ENCODE results near the gene KIAA1614.

Gene KIAA1614

GRCh38 chr1:180976191-180976590, 63.5 kb downstream of the KIAA1614 start:
- Histone ChIP-seq H3K79me2 (ENCODE audit: control insufficient read depth, insufficient read depth, low read length, unreplicated experiment) (no peaks in the 10 kb centered on the region), H3K27me3 (ENCODE audit: insufficient read depth, low read length) (no peaks in the 10 kb centered on the region), H2AFZ (ENCODE audit: low read length, unreplicated experiment) (no peak overlapping the region), H3K4me3 (ENCODE audit: low read depth, low read length) (no peak overlapping the region), H3K4me1 (ENCODE audit: control insufficient read depth, insufficient read depth, low read length, unreplicated experiment) (no peaks in the 10 kb centered on the region), H3K36me3 (ENCODE audit: insufficient read depth, low read length) (peaks cover 7% of the 10 kb centered on the region), H3K27ac (ENCODE audit: low read depth, low read length) (no peak overlapping the region)

- Histone ChIP-seq H3K27ac (ENCODE audit: low read depth, low read length) (no peak overlapping the region), H3K4me3 (ENCODE audit: low read depth, low read length) (no peak overlapping the region), H3K79me2 (ENCODE audit: control insufficient read depth, insufficient read depth, low read length, unreplicated experiment) (no peaks in the 10 kb centered on the region), H3K36me3 (ENCODE audit: insufficient read depth, low read length) (peaks cover 7% of the 10 kb centered on the region), H2AFZ (ENCODE audit: low read length, unreplicated experiment) (no peak overlapping the region), H3K4me1 (ENCODE audit: control insufficient read depth, insufficient read depth, low read length, unreplicated experiment) (no peaks in the 10 kb centered on the region), H3K27me3 (ENCODE audit: insufficient read depth, low read length) (no peaks in the 10 kb centered on the region)
Measured at GRCh38 chr1:180976732-180977357, 64.1 kb downstream of the KIAA1614 start.

- no peak overlapping the region for H3K4me3 ChIP-seq (ENCODE audit: low read depth, low read length)
Measured at GRCh38 chr1:180981596-180982387, 69.1 kb downstream of the KIAA1614 start.

GRCh38 chr1:180982422-180982821, 69.7 kb downstream of the KIAA1614 start:
- peaks cover 15% of the 10 kb centered on the region for H3K36me3 ChIP-seq (ENCODE audit: insufficient read depth, low read length)
- H3K79me2 ChIP-seq (ENCODE audit: control insufficient read depth, insufficient read depth, low read length, unreplicated experiment), result no peaks in the 10 kb centered on the region
- H3K4me1 ChIP-seq (ENCODE audit: control insufficient read depth, insufficient read depth, low read length, unreplicated experiment), result no peaks in the 10 kb centered on the region
- H3K27ac ChIP-seq (ENCODE audit: low read depth, low read length), result no peak overlapping the region
- no peak overlapping the region for H2AFZ ChIP-seq (ENCODE audit: low read length, unreplicated experiment)
- no peaks in the 10 kb centered on the region for H3K27me3 ChIP-seq (ENCODE audit: insufficient read depth, low read length)
- no peak overlapping the region for H3K4me3 ChIP-seq (ENCODE audit: low read depth, low read length)

More at GRCh38 chr1:180981596-180982387, 69.1 kb downstream of the KIAA1614 start:
- Histone ChIP-seq H3K27ac (ENCODE audit: low read depth, low read length) (no peak overlapping the region), H2AFZ (ENCODE audit: low read length, unreplicated experiment) (no peak overlapping the region), H3K36me3 (ENCODE audit: insufficient read depth, low read length) (peaks cover 11% of the 10 kb centered on the region), H3K4me1 (ENCODE audit: control insufficient read depth, insufficient read depth, low read length, unreplicated experiment) (no peaks in the 10 kb centered on the region), H3K27me3 (ENCODE audit: insufficient read depth, low read length) (no peaks in the 10 kb centered on the region), H3K79me2 (ENCODE audit: control insufficient read depth, insufficient read depth, low read length, unreplicated experiment) (no peaks in the 10 kb centered on the region)

- no peaks in the 10 kb centered on the region for H3K79me2 ChIP-seq (ENCODE audit: control insufficient read depth, insufficient read depth, low read length, unreplicated experiment)
- no peak overlapping the region for H3K4me3 ChIP-seq (ENCODE audit: low read depth, low read length)
- H2AFZ ChIP-seq (ENCODE audit: low read length, unreplicated experiment), result no peak overlapping the region
- H3K4me1 ChIP-seq (ENCODE audit: control insufficient read depth, insufficient read depth, low read length, unreplicated experiment), result no peaks in the 10 kb centered on the region
- peaks cover 14% of the 10 kb centered on the region for H3K36me3 ChIP-seq (ENCODE audit: insufficient read depth, low read length)
- no peak overlapping the region for H3K27ac ChIP-seq (ENCODE audit: low read depth, low read length)
- no peaks in the 10 kb centered on the region for H3K27me3 ChIP-seq (ENCODE audit: insufficient read depth, low read length)
Measured at GRCh38 chr1:180988253-180988752, 75.6 kb downstream of the KIAA1614 start.

GRCh38 chr1:180994262-180994661, 81.6 kb downstream of the KIAA1614 start:
- Histone ChIP-seq H2AFZ (ENCODE audit: low read length, unreplicated experiment) (no peak overlapping the region), H3K27ac (ENCODE audit: low read depth, low read length) (no peak overlapping the region), H3K4me1 (ENCODE audit: control insufficient read depth, insufficient read depth, low read length, unreplicated experiment) (peaks cover 7% of the 10 kb centered on the region), H3K4me3 (ENCODE audit: low read depth, low read length) (no peak overlapping the region), H3K36me3 (ENCODE audit: insufficient read depth, low read length) (peaks cover 14% of the 10 kb centered on the region; the same call in 1 of the 2 replicates), H3K27me3 (ENCODE audit: insufficient read depth, low read length) (no peaks in the 10 kb centered on the region), H3K79me2 (ENCODE audit: control insufficient read depth, insufficient read depth, low read length, unreplicated experiment) (peaks cover 4% of the 10 kb centered on the region)

- H3K36me3 ChIP-seq (ENCODE audit: insufficient read depth, low read length), result peaks cover 16% of the 10 kb centered on the region; the same call in 1 of the 2 replicates
- no peak overlapping the region for H2AFZ ChIP-seq (ENCODE audit: low read length, unreplicated experiment)
- no peak overlapping the region for H3K4me3 ChIP-seq (ENCODE audit: low read depth, low read length)
- H3K27me3 ChIP-seq (ENCODE audit: insufficient read depth, low read length), result no peaks in the 10 kb centered on the region
- no peak overlapping the region for H3K27ac ChIP-seq (ENCODE audit: low read depth, low read length)
- peaks cover 4% of the 10 kb centered on the region for H3K79me2 ChIP-seq (ENCODE audit: control insufficient read depth, insufficient read depth, low read length, unreplicated experiment)
- peaks cover 7% of the 10 kb centered on the region for H3K4me1 ChIP-seq (ENCODE audit: control insufficient read depth, insufficient read depth, low read length, unreplicated experiment)
Measured at GRCh38 chr1:180997843-180998504, 85.3 kb downstream of the KIAA1614 start.

All from ACC112 (cell line).